ENCODE data around the gene GBP3.

DNA sequence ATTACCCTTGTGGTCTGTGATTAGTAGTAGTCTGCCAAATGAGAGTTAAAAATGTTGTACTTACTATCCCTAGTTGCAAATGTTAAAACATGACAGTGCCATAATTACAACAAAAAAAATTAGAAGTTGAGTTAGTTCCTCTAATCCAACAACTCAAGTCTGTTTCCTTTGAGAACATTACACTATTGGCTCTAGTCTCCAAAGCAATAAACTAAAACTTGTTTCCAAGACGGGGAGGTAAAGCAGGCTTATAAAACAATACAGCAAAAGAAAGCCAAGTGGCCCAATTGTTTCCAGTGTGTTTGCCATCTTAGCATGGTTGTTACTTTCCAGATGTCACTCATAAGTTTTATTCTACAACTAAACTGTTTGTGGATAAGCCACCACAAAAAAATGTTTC is 41.8 kb downstream of the GBP3 start:
- TF ChIP-seq YY1 (IDR thresholded peaks at IDR 0.05; ENCODE audit: insufficient read depth, insufficient read length) (no peak), ZNF274 (IDR thresholded peaks at IDR 0.05; ENCODE audit: low read depth, low read length) (no peak), SUZ12 (IDR thresholded peaks at IDR 0.05; ENCODE audit: extremely low read depth, insufficient read depth, insufficient read length) (no peak)

All from NT2/D1 (cell line).